HG03139 (cell line): ENCODE results near the gene SPATS1.
A peak's percentile ranks its signal among the peaks of the same experiment; 100 is the strongest.

Source experiments
- ATAC-seq: cut with Tn5 transposase; IDR thresholded peaks from one replicate; pipeline ENCODE4 v1.9.1; 2021; ENCODE audit not compliant: unreplicated experiment

The SPATS1 gene

GRCh38 chr6:44386364-44386928, 44.0 kb downstream of the SPATS1 start:
- no peak for ATAC-seq

GRCh38 chr6:44386929-44387345, 44.5 kb downstream of the SPATS1 start:
- ATAC-seq, result no peak

- ATAC-seq, result peak; percentile 86
Observed at GRCh38 chr6:44387346-44388134, 45.1 kb downstream of the SPATS1 start, which contains the start of gene CDC5L. TSS of gene CDC5L (plus strand) at chr6:44387706. CDS start at chr6:44387824, 118 bp downstream.

GRCh38 chr6:44388135-44388487, 45.7 kb downstream of the SPATS1 start:
- ATAC-seq, result no peak

- no peak for ATAC-seq
Observed at GRCh38 chr6:44388887-44389286, 46.4 kb downstream of the SPATS1 start.

- no peak for ATAC-seq
Observed at GRCh38 chr6:44390158-44390683, 47.8 kb downstream of the SPATS1 start.
